HG03025 (cell line): ENCODE measurements around the gene PRKCZ.

Experiments used
- ATAC-seq: cut with Tn5 transposase; IDR thresholded peaks from one replicate; pipeline ENCODE4 v1.9.1; 2021; ENCODE audit warnings: mild to moderate bottlenecking, moderate library complexity; ENCODE audit not compliant: unreplicated experiment, low FRiP score

PRKCZ gene

GRCh38 chr1:2172012-2172411 lies 121.8 kb downstream of the PRKCZ start:
- ATAC-seq, result no peak

DNA sequence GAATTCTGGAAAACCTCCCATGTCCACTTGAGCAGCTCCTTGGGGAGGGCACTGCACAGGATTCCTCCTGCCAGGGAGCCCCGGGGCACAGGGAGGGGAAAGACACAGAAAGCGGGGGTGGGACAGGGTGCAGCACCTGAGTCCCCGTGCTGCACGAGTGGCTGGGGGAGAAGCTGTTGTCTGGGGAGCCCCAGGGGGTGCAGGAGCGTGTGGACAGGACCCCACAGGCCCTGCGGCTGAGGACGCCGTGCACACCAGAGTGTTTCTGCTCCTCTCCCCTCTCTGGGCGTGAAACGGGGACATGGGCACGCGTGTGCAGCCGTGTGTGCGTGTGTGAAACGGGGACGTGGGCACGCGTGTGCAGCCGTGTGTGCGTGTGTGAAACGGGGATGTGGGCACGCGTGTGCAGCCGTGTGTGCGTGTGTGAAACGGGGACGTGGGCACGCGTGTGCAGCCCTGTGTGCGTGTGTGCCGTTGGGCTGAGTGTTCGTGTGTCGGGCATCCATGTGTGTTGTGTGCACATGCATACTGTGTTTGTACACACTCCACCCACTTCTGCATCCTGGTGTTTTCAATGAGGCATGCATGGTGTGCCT lies 122.4 kb downstream of the PRKCZ start:
- no peak for ATAC-seq

DNA sequence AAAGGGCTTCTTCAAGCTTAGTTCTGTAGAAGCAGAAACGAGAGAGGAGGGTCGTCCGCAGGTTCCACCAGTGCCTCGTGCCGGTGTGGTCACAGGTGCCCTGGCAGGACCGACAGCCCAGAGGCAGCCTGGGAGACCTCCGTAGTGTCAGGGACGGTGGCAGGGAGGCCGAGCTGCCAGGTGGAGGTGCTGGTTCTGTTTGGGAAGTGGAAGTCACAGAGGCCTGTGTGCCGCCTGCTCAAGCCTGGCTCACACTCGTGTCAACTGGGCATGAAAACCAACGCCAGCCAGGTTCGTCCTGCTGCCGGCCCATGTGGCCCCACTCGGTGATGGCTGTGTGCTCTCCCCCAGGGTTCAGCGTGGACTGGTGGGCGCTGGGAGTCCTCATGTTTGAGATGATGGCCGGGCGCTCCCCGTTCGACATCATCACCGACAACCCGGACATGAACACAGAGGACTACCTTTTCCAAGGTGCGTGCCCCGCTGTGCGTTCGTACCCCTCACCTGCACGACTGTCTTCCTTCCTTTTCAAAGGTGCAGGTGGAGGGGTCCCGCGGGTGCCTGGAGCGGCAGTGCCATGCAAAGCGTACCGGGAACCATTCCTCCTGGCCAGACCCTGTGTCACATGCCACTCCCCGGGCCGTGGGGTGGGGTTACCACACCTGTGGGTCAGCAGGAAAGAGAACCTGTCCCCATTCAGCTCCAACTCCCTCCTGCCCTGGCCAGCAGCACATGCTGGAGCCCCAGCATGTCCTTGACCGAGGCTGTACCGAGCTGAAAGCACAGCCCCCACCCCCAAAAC lies 123.5 kb downstream of the PRKCZ start:
- no peak for ATAC-seq

- ATAC-seq, result no peak
Observed at GRCh38 chr1:2174348-2175054, 124.3 kb downstream of the PRKCZ start.

DNA sequence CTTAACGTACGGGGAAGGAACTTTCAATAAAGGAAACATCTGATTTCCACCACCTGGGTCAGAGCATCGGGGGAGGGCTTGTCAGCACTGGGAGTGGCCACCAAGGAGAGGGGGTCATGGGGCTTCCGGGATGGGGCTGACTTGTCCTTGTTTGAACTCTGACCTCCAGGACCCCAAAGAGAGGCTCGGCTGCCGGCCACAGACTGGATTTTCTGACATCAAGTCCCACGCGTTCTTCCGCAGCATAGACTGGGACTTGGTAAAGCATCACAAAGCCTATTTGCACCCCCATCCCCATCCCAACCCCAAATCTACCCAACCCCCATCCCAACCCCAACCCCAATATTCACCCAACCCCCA lies 124.8 kb downstream of the PRKCZ start:
- ATAC-seq, result no peak

- ATAC-seq, result no peak
Observed at GRCh38 chr1:2175681-2176454, 125.7 kb downstream of the PRKCZ start.

- no peak for ATAC-seq
Observed at GRCh38 chr1:2176615-2177014, 126.4 kb downstream of the PRKCZ start.

DNA sequence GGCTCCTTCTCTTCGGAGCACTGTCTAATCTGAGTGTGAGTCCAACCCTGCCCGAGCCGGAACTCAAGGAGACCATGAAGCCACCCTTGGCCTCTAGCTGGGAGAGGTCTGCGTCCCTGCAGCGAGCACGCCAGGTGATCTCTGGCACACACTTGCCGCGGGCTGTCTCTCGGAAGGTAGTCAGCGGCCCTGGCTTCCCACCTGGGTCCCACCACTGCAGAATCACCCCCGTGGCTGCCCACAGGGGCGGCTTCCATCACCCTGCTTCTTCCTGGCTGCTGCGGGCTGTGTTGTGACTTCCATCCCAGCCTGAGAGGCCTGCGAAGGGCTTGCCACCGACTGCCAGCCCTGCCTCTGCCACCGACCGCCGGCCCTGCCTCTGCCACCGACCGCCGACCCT lies 127.3 kb downstream of the PRKCZ start:
- no peak for ATAC-seq

- no peak for ATAC-seq
Observed at GRCh38 chr1:2177946-2178538, 127.8 kb downstream of the PRKCZ start.

DNA sequence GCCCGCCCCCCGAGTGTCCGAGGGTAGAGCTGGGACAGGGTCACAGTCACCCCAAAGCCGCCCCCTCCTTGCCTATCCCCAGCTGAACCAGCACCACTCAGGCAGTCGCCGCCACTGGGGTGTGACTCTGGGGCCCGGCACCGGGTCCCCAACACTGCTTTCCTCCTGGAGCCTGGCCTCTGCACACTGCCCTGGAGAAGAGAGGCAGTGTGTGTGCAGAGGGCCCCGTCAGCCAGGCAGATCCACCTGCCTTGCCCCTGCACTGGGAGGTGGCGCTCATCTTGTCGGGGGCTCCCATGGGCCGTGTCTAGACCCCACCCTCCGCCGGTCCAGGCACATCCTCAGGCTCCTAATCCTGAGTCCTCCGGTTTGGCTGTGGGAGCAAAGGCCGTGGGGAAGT lies 128.7 kb downstream of the PRKCZ start:
- no peak for ATAC-seq

DNA sequence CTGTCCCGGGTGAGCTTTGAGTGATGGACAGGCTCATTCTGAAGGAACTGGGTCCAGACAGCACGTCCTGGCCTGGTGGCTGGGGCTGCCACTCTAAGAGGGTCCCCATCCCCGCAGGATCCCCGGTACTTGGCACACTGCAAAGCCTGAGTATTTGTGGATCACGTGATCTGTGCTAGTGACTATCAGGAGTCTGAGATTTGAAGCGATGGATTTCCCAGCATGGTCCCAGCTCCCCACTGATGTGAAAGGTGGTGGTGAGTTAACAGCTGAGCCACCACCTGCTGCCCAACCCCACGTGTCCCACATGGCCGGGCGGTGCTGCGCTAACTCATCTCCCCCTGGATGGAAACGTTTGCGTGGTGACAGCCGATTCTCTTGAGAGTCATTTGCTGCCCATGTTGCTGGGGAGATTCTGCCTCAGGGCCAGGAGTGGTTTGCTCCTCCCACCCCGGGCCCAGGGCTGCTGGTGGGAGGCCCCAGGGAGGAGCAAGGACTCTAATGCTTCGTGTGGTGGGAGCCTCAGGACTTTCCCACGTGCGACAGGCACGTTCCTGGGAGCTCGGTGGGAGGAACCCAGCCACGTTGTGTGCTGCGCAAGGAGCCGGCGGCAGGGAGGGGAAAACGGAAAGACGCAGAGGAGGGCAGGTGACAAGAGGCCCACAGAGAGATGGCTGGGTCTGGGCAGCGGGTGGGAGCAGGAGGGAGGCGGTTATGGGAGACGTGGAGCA lies 129.2 kb downstream of the PRKCZ start:
- no peak for ATAC-seq

DNA sequence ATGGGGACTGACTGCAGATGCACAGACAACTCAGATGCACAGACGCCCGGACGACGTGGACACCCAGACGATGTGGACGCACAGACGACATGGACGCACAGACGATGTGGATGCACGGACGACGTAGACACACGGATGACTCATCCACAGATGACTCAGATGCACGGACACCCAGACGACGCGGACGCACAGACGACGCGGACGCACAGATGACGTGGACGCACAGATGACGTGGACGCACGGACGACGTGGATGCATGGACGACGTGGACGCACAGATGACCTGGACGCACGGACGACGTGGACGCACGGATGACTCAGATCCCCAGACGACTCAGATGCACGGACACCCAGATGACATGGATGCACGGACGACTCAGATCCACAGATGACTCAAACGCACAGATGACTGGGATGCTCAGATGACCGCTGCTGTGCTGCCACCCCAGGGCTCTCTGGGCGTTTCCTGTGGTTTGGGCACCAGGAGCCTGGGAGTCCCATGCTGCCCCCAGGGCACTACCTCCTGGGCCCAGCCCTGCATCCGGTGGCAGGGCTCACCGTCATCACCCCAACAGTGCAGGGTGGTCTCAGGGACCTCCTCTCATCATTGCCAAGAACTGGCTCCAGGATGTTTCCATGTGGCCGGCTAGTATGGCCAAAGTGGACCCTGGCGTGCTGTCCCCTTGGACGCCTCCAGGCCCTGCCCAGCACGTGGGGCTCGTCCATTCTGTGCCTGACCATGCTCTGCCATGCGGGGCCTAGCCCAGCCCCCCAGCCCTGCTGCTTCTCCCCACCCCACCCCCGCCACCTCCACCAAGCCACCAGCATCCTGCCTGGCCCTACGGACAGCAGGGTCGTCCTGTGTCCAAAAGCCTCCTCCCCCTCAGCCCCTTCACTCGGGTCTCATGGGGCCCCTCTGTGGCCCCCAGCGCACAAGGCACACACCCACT lies 130.4 kb downstream of the PRKCZ start:
- no peak for ATAC-seq

DNA sequence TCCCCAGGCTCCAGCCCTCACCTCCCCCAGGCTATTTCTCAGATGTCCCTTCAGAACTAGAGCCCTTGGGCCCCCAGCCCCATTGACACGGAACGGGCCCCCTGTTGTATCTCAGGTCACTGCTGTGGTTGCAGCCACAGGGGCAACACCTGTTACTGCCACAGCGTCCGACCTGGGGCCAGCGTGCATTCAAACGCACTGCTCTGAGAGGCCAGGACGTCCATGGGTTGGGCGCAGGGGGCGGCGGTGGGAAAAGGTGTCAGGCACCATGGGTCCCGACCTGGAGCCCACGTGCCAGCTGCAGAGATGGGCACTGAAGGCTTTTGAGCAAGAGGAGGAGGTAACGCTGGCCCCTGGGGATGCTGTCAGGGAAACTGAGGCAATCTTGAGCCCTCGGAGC lies 131.1 kb downstream of the PRKCZ start:
- ATAC-seq, result no peak

GRCh38 chr1:2181752-2182151 lies 131.5 kb downstream of the PRKCZ start:
- ATAC-seq, result no peak

- ATAC-seq, result no peak
Observed at GRCh38 chr1:2182376-2182775, 132.2 kb downstream of the PRKCZ start.

DNA sequence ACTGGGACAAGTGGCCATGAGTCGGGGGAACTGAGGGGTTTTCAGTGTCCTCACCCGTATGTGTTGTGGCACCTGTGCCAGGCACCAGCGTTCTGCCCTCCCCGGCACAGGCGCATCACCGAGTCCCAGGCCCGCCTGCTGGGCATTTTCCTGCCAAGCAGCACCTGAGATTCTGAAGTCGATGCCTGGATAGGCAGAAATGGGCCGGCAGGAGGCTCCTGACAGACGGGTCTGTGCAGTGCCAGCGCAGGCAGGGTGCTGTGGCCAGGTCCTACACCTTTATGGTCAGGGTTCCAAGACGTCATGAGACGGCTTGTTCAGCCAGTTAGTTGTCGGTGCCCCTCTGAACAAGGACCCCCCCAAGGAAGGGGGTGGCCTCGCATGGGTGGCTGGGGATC lies 133.7 kb downstream of the PRKCZ start:
- ATAC-seq, result no peak

GRCh38 chr1:2184531-2184930 lies 134.3 kb downstream of the PRKCZ start:
- ATAC-seq, result no peak

GRCh38 chr1:2184934-2185333 lies 134.7 kb downstream of the PRKCZ start:
- no peak for ATAC-seq
